Fibroblast of villous mesenchyme (primary cell): ENCODE results near the gene FAM124A. TPM values are rescaled to one million over a fixed set of nuclear protein-coding genes. Genes with fewer than 3 reads are reported as not detected.

Experiments
- DNase-seq: peaks from one replicate; pipeline ENCODE4 v3.0.0-alpha.2; 2010; ENCODE audit warnings: low read depth
- H3K4me3 ChIP-seq: 2 replicates; pipeline ENCODE4 v1.5.1; 2011; ENCODE audit warnings: low read depth, mild to moderate bottlenecking, low read length
- total RNA-seq: library from RNA; depleted of rRNA; stranded (reverse); fragments of >200 nt; gene quantifications from 2 replicates; pipeline ENCODE4 v1.2.3, GENCODE V29; 2012
- TF ChIP-seq, protein P1 (sequence below): IDR thresholded peaks from 2 replicates; pipeline ENCODE4 v1.5.1; 2012; ENCODE audit warnings: low read depth, mild to moderate bottlenecking, low read length; ENCODE audit not compliant: insufficient read depth

Gene FAM124A
- total RNA-seq, 1 donor = 25.0 TPM

DNA sequence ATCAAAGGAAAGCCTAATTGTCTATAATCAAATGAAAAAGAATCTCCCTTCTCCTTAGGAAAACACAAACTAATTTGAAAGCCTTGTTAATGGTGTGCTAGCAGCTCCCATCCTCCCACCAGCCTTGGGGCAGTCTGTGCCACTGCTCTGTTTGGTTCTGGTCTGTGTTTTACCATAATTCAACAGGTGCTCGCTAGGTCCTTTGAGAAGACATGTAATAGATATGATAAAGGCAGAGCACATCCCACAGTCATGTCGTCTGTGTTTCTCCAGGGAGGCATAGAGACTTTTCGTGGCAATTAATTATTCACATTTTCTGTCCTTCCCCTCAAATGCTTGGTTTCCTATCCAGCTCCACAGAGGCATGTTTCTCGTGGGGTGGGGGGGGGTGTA, 23.8 kb downstream of the FAM124A start:
- H3K4me3 ChIP-seq = no peak overlapping the region
- no peak for DNase-seq
- TF ChIP-seq, protein P1, sequence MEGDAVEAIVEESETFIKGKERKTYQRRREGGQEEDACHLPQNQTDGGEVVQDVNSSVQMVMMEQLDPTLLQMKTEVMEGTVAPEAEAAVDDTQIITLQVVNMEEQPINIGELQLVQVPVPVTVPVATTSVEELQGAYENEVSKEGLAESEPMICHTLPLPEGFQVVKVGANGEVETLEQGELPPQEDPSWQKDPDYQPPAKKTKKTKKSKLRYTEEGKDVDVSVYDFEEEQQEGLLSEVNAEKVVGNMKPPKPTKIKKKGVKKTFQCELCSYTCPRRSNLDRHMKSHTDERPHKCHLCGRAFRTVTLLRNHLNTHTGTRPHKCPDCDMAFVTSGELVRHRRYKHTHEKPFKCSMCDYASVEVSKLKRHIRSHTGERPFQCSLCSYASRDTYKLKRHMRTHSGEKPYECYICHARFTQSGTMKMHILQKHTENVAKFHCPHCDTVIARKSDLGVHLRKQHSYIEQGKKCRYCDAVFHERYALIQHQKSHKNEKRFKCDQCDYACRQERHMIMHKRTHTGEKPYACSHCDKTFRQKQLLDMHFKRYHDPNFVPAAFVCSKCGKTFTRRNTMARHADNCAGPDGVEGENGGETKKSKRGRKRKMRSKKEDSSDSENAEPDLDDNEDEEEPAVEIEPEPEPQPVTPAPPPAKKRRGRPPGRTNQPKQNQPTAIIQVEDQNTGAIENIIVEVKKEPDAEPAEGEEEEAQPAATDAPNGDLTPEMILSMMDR = no peak

DNA sequence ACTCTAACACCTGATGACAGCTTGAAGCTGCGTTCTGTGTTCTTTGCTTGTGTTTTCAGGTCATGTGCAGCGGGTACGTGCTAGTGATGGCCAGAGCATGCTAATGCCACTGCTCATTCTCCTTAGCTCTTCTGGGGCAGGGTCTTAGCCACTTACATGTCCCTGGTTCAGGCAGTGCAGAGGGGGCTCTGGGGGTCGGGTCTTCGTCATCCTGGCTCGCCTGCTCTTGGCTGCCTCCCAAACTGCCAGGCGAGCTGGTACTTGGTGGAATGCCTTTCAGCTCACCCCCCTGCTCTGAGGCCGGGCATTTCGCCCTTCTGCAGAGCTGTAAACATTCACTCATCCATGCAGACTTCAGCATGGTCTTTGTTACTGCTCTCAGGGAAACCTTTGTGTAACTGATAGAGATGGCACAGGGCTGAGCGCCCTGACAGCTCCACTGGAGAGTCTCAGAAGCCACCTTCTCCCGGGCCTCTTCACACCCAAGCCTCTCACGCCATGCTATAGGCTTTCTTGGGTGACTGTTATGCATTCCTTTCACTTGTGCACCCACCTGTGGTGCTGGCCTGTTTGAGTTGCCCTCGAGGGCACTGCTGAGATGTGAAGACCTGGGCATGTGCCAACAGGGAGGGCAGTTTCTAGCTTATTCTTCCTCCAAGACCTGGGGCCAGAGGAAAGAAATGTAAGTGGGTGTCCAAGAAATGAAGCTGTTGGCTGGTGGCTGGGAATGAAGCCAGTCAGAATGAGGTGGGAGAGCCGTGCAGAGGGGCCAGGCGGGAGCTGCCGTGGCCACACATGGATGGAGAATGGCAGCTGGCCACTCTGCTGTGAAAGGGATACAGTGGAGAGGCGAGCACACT, 24.4 kb downstream of the FAM124A start:
- TF ChIP-seq, protein P1 = no peak
- DNase-seq = no peak
- H3K4me3 ChIP-seq = no peak overlapping the region

DNA sequence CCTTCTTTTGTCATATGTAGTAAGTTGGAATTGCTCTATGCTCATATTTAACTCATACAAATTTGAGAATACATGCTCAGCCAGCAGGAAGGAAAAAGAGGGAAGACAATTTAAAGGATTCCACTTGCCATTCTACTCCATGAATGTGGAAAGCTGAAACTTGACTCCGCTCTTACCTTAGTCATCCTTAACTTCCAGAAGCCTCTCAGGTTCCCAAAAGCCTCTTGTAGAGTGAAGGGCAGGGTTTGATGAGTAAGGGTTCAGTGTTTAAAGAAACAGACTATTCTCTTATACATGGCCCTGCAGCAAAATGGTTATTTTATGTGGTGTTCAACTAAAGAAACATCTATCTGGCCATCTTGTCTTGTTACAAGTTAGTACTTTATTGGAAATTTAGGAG, 27.1 kb downstream of the FAM124A start:
- TF ChIP-seq, protein P1 = no peak
- no peak for DNase-seq
- H3K4me3 ChIP-seq = no peak overlapping the region

DNA sequence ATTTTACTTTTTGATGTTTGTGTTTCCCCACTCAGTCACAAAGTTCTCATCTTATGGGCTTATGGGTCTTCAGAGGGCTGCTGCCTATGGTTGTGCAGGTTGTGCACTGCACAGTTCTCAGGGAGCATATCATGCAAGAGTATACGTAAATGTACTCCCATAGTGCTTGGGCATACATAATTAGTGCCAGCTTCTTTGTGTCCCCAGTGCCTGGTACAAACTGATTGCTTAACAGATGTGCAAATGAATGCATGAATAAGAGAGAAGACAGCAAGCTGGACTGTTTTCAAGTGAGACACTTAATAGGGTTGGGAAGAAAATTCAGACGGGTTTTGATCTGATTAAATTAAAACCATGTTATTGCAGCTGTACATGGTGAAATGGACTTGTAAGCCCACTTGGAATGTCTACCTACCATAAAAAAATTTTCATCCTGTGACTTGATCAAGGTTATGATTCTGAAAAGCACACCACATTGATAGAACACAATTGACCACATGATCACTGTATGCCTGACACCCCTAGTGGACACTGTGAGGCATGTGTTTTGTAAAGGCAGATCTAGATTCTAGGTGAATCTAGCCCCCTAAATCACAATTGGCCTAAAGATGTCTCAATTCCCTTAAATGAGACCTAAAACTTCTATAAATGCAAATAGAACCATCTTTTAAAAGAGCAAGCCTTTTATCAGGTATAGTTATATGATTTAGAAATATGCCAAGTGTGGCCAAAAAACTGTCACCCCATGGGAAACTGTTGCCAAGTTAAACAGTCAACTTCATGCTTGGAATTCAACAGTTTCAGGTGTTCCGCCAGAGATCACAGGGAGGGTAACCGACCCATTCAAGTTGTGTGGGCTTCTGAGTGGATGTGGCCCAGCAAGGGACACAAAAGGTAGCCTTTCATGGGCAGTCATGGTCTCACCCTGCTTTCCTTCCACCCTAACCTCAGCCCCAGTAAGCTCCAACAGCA, 27.9 kb downstream of the FAM124A start:
- DNase-seq = no peak
- no peak overlapping the region for H3K4me3 ChIP-seq
- TF ChIP-seq, protein P1 = peak; percentile 58

DNA sequence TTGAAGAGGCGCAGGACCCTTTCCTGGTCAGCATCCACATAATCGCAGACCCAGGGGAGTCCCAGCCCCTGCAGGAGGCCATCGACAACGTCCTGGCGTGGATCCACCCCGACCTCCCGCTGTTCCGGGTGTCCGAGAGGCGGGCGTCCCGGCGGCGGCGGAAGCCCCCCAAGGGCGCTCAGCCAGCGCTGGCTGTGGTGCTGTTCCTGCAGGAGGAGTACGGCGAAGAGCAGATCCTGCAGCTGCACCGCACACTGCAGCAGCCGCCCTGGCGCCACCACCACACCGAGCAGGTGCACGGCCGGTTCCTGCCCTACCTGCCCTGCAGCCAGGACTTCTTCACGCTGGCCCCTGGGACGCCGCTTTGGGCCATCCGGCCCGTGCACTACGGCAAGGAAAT, 29.3 kb downstream of the FAM124A start:
- H3K4me3 ChIP-seq = no peak overlapping the region
- no peak for DNase-seq
- TF ChIP-seq, protein P1 = no peak

DNA sequence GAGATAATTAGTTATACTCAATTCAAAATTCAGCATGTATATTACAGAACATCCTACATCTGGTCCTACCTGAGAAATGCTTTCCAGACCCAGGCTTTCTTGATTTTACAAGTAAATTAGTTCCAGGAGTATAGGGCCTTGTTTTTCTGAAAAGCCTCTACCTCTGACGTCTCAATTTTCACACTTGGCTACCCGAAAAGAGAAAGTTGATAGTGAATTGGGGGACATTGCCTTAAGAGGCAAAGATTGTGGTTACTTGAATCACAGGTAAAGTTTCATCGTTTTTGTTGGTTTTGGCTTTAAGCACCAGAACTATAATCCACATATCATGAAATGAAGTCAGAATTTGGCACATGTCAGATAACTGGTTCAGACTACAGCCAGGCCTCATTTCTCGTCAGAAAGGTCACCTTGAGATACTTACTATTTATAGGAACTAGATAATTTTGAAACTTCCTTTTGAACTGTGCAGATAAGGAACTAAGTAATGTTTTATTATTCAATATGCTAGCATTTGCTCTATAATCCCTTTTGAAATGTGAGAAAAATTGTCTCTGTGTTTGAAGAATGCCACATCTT, 30.8 kb downstream of the FAM124A start:
- TF ChIP-seq, protein P1 = no peak
- no peak overlapping the region for H3K4me3 ChIP-seq
- no peak for DNase-seq
